Left lobe of liver (tissue), 2 donors: ENCODE results near the gene C19orf85. TPM values are rescaled to one million over a fixed set of nuclear protein-coding genes. Genes with fewer than 3 reads are reported as not detected.
"Not testable (repeated sequence)": the region's sequence is repeated elsewhere in the genome, so short reads cannot be mapped to it uniquely, and the experiment has no call there.

ENCODE experiments used
- ATAC-seq: fragments of 200-7000 bp; cut with Tn5 transposase; one replicate; pipeline ENCODE4 v1.9.1; 2020; ENCODE audit warnings: mild to moderate bottlenecking, moderate library complexity
- DNase-seq: peaks from one replicate; pipeline ENCODE4 v3.0.0-alpha.2; 2020; ENCODE audit warnings: low spot score
- total RNA-seq: library from RNA; stranded (reverse); gene quantifications from one replicate; pipeline ENCODE4 v1.2.1, GENCODE V29; 2021
- donor health status: DM: no; HTN: no; CAD: no; lungs with moderate emphysema.
- donor health status: DM: no; HTN: yes; CAD: no.

C19orf85 gene
- total RNA-seq, 1 donor from 2014 or later, result not detected

GRCh38 chr19:55461259-55461973 lies 3.1 kb downstream of the C19orf85 start, which contains the start of gene ISOC2:
TSS of gene ISOC2 (minus strand) at chr19:55461642. CDS start at chr19:55456486, 5,156 bp downstream.
- DNase-seq (peak; percentile 100), ATAC-seq (peak; percentile 89)

DNA sequence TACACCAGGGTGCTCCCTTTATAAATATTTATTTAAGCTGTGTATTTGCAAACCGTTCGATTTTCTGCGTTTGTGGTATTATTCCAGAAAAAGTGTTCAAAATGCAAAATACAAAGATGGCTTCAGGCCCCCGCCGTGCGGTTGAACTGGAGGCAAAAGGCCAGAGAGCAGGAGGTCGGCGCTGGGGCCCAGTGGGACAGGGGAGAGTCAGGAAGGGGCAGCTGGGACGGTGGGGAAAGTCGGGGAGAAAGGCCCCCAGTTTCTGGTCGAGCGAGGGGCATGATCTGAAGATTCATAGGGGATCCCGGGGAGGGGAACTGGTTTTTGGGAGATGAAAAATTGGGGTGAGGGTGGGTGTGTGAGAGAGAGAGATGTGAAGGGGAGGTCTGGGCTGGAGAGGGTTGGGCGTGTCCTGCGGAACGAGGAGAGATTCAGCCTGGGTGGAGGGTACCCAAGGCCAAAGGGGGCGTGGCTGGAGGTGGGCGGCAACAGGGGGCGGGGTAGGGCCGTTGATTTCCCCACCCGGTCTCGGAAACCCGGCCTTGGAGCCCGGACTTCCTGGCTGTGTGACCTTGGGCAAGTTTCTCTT lies 3.8 kb downstream of the C19orf85 start:
- peak; percentile 74 for ATAC-seq
- DNase-seq, result peak; percentile 89

GRCh38 chr19:55459950-55460657 lies 4.4 kb downstream of the C19orf85 start:
- DNase-seq, result peak; percentile 46
- no peak for ATAC-seq

GRCh38 chr19:55459551-55459949 lies 5.0 kb downstream of the C19orf85 start:
- ATAC-seq (no peak), DNase-seq (peak; percentile 44)

GRCh38 chr19:55457683-55458457 lies 6.7 kb downstream of the C19orf85 start:
- DNase-seq, result no peak
- ATAC-seq, result no peak

DNA sequence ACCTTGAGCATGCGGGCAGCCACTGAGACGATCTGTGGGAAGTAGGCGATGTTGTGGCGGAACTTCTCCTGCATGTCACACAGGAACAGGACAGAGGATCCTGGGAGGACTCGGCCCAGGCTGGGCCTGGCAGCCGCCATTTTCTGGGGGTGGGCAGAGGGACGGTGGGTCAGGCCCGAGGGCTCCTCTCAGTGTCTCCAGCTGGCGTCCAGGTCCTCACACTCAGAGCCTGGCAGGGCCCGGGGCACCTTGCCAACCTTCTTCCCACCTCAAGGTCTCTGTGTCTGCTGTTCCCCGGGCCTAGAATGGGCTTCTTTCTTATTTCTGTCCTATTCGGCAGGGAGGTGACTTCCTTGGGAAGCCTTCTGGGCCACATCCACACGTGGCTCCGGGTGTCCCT lies 8.2 kb downstream of the C19orf85 start:
- DNase-seq (peak; percentile 46), ATAC-seq (no peak)

DNA sequence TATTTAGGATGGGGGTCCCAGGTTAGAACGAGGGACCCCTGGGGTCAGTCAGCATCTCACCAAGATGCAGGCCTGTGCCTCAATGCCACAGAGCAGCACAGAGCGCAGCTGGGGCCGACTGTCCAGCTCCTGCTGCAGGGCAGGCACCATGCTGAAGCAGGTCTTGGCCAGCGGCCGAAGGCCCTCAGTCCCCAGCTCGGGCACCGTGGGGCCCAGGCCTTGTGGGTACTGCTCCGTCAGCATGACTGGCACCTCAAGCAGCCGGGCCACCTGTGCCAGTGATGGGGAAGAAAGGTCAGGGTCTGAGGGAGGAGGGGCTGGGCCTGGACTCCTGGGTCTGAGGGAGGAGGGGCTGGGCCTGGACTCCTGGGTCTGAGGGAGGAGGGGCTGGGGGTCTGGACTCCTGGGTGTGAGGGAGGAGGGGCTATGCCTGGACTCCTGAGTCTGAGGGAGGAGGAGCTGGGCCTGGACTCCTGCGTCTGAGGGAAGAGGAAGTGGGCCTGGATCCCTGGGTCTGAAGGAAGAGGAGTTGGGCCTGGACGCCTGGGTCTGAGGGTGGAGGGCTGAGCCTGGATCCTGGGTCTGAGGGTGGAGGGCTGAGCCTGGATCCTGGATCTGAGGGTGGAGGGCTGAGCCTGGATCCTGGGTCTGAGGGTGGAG lies 8.8 kb downstream of the C19orf85 start:
- ATAC-seq (no peak), DNase-seq (no peak)

- ATAC-seq, result peak; percentile 24
- DNase-seq, result no peak
Observed at GRCh38 chr19:55454787-55455243, 9.7 kb downstream of the C19orf85 start.

DNA sequence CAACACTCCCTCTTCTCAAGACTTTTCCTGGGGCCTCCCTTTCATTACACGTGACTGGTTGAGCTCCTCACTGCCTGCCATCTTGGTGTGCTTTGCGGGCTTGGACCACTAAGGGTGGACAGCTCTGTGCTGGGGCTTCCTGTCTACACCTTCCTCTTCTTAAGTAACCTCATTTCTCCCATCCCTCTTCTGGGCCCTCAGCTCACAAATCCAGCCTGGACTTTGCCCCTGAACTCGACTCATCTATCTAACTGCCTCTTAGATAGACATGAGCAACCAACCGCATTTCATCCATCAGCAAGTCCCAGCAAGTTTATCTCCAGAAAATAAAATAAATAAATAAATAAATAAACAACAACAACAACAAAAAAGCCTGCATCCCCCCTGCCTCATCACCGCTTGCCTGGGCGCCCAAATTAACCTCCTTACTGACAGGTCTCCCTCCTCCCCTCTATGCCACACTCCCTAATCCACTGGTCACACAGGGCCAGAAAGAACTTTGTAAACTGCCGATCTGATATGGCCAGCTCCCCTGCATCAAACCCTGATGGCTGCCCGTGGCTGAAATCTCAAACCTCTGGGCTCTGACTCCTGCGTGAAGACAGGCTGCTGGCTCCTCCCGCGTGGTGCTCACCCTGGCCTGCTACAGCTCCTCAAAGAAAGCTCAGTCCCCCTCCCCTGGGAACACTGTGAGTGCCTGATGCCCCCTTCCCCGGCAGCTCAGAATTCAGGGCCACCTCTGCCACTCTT lies 10.9 kb downstream of the C19orf85 start:
- DNase-seq (no peak), ATAC-seq (peak; percentile 8)

- DNase-seq (peak; percentile 66), ATAC-seq (peak; percentile 74)
Observed at GRCh38 chr19:55452749-55453346, 11.7 kb downstream of the C19orf85 start.

DNA sequence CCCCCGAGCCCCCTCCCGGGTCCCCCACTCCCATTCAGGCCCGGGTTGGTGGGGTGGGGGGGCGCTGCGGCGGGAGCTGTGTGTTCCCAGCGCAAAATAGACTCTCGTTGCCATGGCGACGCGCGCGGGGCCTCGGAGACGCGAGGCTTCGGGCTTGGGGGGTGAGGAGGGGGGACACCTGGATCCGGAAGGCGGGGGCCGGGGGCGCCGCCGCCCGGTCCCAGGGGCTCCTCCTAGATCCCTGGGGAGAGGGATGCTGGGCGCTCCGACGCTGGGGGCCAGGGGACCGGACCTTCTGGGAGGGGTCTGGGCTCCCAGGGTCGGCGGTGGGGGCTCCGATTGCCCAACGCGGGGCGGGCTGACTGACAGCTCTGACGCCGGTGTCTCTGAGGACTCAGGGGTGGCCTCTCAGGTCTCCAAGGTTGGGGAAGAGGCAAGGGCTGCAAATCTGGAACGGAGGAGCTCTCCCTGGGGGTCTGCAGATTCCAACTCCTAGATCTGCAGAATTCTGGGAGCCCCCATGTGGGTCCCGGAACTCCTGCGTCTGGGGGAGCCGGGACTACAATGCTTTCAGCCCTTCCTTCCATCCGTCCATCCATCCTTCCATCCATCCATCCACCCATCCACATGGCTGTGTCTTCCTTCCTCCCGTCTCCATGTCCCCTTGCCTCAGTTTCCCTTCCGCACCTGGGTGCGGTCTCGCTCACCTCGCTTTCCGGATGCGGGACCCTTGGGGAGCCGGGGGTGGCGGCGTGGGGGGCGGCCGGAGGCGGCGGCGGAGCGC lies 12.4 kb downstream of the C19orf85 start:
- ATAC-seq, result no peak
- no peak for DNase-seq

GRCh38 chr19:55451163-55451964 lies 13.2 kb downstream of the C19orf85 start:
- ATAC-seq (no peak), DNase-seq (no peak)

DNA sequence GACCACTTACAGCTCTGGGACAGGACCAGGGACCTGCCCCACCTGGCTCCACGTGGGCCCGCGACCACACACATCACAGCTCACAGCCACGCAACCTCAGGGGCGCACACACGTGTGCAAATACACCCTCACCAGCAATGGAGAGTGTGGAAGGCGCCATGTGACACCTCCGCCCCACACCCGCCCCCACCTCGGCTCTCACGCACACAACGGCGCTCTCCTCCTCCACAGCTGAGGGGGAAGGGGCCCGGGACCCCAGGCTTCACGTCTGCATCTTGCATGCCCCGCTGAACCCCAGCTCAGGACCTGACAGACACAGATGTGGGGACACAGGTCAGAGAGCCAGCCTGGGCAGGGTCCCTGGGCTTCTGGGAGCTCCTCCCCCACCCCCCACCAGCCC lies 15.1 kb downstream of the C19orf85 start:
- ATAC-seq (no peak), DNase-seq (no peak)

- not testable (repeated sequence) for DNase-seq, ATAC-seq
Observed at GRCh38 chr19:55448175-55448490, 16.4 kb downstream of the C19orf85 start.

DNA sequence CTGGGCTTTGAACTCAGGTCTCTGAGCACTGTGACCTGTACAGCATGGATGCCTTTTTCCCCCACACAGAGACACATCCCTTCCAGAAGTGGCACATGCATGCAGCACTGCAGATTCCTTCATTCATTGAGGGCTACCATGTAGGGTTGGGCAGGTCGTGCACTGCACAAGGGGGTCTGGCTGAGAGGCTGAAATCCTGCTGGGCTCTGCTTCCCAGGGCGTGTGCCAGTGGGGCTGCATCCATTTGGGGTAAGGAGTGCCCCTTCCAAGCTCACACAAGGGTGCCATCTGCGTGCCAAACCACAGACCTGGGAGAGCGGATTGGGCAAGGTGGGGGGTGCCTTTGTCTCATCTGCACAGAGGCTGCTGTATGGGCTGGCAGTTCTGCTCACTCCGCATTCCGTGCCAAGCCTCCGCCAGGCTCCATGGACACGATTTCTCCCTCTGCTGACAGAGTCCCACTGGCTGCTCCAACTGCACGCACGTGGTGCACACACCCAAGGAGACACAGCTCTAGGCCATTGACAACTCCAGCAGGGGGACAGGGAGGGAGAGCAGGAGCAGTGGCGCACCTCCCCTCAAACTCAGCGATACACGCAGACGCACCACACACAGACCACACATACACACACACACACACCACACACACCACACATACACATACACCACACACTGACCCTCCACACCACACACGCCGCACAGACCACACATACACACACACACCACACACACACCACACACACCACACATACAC lies 17.0 kb downstream of the C19orf85 start:
- DNase-seq, result peak; percentile 46
- peak; percentile 59 for ATAC-seq

DNA sequence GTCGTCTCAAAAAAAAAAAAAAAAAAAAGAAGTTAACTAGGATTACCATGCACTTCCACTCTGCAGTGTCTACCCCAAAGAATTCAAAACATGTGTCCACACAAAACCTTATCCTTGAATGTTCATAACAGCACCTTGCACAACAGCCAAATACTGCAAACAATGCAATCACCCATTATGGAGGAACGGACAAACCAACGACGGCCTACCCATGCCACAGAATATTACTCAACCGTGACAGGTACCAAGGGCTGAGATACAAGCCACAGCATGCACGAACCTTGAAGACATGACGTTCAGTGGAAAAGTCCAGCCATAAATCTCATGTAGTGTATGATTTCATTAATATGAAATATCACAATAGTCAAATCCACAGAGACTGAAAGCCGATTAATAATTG lies 18.5 kb downstream of the C19orf85 start:
- DNase-seq (no peak), ATAC-seq (no peak)

DNA sequence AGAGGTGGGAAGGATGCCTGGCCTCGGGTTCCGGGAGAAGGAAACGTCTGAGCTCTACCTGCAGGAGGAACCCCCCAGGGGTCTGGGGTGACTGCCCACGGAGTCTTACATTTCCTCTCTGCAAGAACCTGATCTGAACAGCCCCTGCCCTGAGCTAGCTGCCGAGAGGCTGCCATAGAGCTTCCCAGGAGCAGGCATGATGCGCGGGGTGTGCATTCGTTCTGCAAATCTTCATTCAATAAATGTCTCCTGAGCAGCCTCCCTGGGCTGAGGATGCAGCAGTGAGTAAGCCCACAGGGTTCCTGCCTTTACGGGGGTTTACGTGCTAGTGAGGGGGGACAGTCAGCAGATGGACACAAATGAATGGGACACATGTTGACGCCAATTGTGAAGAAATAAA lies 19.9 kb downstream of the C19orf85 start:
- DNase-seq, result no peak
- ATAC-seq, result no peak
